GM23338 (cell line): ENCODE measurements around the gene PAF1.

Experiments used
- CTCF ChIP-seq, 2 experiments: fragments of 200-600 bp in 1 of 2; sonication (generic) in 1 of 2; conservative IDR thresholded peaks; 2 replicates each; pipeline versions ENCODE4 v1.5.1 to v1.6.1; 2016 to 2017; ENCODE audit warnings: antibody characterized with exemption in 2 of 2, low read depth in 2 of 2, mild to moderate bottlenecking in 2 of 2, moderate library complexity in 1 of 2
- EZH2 ChIP-seq: fragments of 200-600 bp; sonication (generic); IDR thresholded peaks from one replicate; pipeline ENCODE4 v1.8.0; 2017; ENCODE audit warnings: antibody characterized with exemption, mild to moderate bottlenecking, low read depth; ENCODE audit not compliant: unreplicated experiment
- POLR2AphosphoS5 ChIP-seq: IDR thresholded peaks from 2 replicates; pipeline ENCODE4 v1.6.1; 2016; ENCODE audit warnings: antibody characterized with exemption, low read depth
- REST ChIP-seq: IDR thresholded peaks from one replicate; pipeline ENCODE4 v1.6.1; 2018; ENCODE audit warnings: antibody characterized with exemption; ENCODE audit not compliant: unreplicated experiment

- TF ChIP-seq REST (no peak), CTCF (conservative IDR thresholded peaks at IDR 0.05; ENCODE audit: low read depth in 2 of 2) (peak; percentile 37 to 80), EZH2 (no peak), POLR2AphosphoS5 (peak; percentile 90)
Measured at GRCh38 chr19:39341719-39342604, 48.9 kb downstream of the PAF1 start, which contains the start of gene SAMD4B.
